ENCODE data around the gene SPAG8.

GRCh38 chr9:35800530-35800929, 11.5 kb downstream of the SPAG8 start:
- TF ChIP-seq, protein P1, sequence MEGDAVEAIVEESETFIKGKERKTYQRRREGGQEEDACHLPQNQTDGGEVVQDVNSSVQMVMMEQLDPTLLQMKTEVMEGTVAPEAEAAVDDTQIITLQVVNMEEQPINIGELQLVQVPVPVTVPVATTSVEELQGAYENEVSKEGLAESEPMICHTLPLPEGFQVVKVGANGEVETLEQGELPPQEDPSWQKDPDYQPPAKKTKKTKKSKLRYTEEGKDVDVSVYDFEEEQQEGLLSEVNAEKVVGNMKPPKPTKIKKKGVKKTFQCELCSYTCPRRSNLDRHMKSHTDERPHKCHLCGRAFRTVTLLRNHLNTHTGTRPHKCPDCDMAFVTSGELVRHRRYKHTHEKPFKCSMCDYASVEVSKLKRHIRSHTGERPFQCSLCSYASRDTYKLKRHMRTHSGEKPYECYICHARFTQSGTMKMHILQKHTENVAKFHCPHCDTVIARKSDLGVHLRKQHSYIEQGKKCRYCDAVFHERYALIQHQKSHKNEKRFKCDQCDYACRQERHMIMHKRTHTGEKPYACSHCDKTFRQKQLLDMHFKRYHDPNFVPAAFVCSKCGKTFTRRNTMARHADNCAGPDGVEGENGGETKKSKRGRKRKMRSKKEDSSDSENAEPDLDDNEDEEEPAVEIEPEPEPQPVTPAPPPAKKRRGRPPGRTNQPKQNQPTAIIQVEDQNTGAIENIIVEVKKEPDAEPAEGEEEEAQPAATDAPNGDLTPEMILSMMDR (conservative IDR thresholded peaks at IDR 0.05; ENCODE audit: low read length), result no peak
- no peak for TF ChIP-seq EZH2phosphoT487 (IDR thresholded peaks at IDR 0.05; ENCODE audit: borderline replicate concordance)

All from Loucy (cell line).